Esophagus muscularis mucosa (tissue), 3 donors: ENCODE data around the gene PQBP1.

Experiments
- POLR2A ChIP-seq: fragments of 450-650 bp; IDR thresholded peaks from one replicate; pipeline ENCODE4 v1.6.1; 2017; ENCODE audit warnings: antibody characterized with exemption, moderate library complexity, mild to moderate bottlenecking, low read depth
- POLR2AphosphoS5 ChIP-seq, 2 donors: sonication (generic); formaldehyde crosslinking; IDR thresholded peaks; one replicate each; pipeline ENCODE4 v1.6.1; 2017; ENCODE audit warnings: antibody characterized with exemption in 2 of 2
- TF ChIP-seq, protein P1 (sequence below), 3 experiments: fragments of 200-600 bp in 2 of 3; fragments of 450-650 bp in 1 of 3; sonication (generic) in 2 of 3; IDR thresholded peaks; one replicate each; pipeline ENCODE4 v1.5.1; 2017 to 2019; ENCODE audit warnings: antibody characterized with exemption in 3 of 3, mild to moderate bottlenecking in 2 of 3, moderate library complexity in 1 of 3

DNA sequence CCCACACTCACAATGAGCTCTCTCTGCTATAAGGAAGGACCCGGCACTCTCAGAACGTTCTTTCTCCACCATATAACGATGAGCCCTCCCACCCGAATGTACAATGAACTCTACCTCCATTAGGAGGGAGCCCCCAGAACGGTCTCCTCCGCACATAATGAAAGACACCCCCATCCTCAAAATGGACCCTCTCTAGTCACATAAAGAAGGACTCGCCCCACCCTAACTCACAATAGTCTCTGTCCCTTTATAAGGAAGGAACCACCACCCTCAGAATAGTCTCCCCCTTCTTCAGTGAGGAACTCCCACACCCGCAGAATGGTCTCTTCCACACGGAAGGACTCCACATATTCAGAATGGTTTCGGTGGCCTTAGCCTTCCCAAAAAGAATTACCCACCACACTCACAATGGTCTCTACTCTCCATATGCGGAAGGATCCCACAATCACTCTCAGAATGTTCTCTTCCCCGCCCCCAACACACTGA lies 13.2 kb downstream of the PQBP1 start:
- TF ChIP-seq, protein P1, sequence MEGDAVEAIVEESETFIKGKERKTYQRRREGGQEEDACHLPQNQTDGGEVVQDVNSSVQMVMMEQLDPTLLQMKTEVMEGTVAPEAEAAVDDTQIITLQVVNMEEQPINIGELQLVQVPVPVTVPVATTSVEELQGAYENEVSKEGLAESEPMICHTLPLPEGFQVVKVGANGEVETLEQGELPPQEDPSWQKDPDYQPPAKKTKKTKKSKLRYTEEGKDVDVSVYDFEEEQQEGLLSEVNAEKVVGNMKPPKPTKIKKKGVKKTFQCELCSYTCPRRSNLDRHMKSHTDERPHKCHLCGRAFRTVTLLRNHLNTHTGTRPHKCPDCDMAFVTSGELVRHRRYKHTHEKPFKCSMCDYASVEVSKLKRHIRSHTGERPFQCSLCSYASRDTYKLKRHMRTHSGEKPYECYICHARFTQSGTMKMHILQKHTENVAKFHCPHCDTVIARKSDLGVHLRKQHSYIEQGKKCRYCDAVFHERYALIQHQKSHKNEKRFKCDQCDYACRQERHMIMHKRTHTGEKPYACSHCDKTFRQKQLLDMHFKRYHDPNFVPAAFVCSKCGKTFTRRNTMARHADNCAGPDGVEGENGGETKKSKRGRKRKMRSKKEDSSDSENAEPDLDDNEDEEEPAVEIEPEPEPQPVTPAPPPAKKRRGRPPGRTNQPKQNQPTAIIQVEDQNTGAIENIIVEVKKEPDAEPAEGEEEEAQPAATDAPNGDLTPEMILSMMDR (IDR thresholded peaks at IDR 0.05) = no peak
- TF ChIP-seq POLR2AphosphoS5 (IDR thresholded peaks at IDR 0.05) (no peak), POLR2A (no peak)
